GM18907 (cell line): Measurements from ENCODE around the gene TMED10.
"Not testable (repeated sequence)": the region's sequence is repeated elsewhere in the genome, so short reads cannot be mapped to it uniquely, and the experiment has no call there.

Source experiments
- ATAC-seq: cut with Tn5 transposase; IDR thresholded peaks from one replicate; pipeline ENCODE4 v1.9.1; 2021; ENCODE audit warnings: mild to moderate bottlenecking, moderate library complexity; ENCODE audit not compliant: unreplicated experiment

Gene TMED10

GRCh38 chr14:75163677-75164076 is 12.7 kb downstream of the TMED10 start:
- ATAC-seq = no peak

DNA sequence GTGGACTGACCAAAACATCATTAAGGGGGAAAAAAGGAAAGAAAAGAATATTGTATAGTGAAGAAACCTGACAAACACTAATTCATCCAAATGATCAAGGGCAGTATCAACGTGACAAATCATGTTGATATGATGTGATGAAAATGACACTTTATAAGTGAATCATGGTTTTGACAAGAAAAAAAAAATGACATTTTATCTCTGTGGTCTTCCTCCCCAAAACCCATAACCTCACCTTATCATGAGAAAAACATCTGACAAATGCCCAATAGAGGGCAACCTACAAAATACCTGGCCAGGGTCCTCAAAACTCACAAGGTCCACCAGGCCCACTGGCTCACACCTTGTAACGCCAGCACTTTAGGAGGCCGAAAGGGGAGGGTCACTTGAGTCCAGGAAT is 13.8 kb downstream of the TMED10 start:
- no peak for ATAC-seq

GRCh38 chr14:75158843-75159614 is 17.4 kb downstream of the TMED10 start:
- ATAC-seq = no peak

DNA sequence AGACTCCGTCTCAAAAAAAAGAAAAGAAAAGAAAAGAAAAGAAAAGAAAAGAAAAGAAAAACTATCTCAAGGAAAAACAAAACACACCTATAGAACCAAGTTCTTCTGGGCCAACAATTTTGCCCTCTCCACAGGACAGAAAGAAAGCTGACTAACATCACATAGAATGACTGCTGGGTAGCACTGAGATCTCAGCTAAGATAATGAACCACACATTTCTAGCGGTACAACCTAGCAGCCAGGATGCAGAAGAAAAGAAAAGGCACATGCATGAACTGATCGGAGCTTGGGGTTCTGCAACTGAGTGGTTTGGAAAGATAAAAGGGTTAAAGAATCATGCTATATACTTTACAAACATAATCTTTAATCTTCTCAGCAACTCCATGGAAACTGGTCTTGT is 19.5 kb downstream of the TMED10 start:
- ATAC-seq = no peak

- no peak for ATAC-seq
Observed at GRCh38 chr14:75156111-75156510, 20.3 kb downstream of the TMED10 start.

GRCh38 chr14:75155169-75155568 is 21.2 kb downstream of the TMED10 start:
- ATAC-seq = no peak

DNA sequence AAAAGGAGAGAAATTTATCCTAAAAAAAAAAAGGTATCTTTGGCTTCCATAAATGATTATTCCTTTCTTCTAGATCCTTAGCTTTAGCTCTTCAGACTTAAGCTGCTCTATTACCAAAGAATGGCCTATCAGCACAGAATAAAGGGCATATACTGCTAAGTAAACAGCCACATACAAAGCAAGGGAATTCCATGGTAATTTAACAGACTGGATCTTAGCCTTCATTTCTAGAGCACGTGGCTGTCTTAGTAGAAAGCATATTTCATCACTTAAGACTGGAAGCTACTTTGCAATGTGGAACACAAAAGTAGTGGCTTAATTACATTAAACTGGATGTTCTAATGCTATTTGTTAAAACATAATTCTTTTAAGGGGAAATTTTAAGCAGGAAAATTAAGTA is 23.1 kb downstream of the TMED10 start:
- no peak for ATAC-seq

GRCh38 chr14:75151851-75152250 is 24.6 kb downstream of the TMED10 start:
- ATAC-seq = no peak

- ATAC-seq = not testable (repeated sequence)
Observed at GRCh38 chr14:75150637-75151036, 25.8 kb downstream of the TMED10 start.

DNA sequence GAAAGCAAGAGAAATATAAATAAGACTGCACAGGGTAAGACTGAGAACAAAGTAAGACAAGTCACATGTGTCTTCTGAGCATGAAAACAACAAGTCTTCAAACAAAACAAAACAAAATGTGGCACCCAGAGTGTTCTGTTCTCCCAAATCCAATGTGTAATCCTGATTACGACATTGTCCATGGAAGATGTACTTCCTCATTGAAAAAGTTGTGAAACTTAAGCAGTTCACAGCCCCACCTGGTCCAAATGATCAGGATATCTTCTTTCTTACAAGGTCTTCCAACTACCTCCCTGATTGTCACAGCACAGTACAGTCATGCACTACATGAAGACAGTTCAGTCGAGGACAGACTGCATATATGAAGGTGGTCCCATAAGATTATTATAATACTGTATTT is 26.3 kb downstream of the TMED10 start:
- no peak for ATAC-seq

DNA sequence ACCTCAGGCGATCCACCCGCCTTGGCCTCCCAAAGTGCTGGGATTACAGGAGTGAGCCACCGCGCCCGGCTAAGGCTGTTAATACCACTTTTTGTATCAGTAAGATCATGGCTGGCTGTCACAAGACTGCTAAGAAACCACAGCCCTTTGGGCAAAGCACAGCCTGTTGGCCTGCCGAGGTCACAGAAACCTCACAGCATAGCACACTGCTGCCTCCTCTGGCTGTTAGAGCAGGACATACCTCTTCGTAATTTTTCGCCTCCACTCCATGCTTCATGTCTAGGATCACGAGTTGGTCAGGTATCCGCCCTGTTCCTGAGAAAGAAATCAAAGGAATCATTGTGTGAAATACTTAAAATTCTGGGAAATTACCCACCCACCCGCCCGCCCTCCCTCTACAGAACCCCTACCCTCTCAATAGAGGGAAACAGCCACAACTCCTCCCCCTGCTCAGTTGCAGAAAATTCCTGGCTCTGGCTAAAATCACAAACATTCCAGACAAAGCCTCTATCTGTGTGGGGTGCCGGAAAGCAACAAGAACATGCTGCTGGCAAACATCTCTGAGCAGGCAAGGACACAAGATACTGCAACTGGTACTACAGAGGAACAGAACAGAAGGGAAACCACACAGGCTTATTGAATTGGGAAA is 28.9 kb downstream of the TMED10 start:
- ATAC-seq = no peak

DNA sequence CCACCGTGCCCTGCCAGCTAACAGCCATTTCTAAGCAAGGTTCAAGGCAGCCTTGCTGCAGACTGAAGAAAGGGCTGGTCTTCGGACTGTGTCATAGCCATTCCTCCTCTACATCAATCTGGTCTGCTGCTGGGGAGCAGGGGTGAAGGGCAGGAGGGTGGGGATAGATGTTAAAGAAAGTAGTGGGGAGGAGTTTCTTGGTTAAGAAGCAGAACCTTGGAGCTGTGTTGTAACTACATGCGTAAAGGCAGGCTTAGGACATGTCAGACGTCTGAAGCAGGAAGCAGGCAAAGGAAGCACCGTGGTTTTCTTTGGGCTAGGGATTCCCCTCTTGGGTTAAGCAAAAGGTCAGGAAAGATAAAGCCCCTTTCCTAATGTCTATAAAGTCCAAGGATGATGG is 31.5 kb downstream of the TMED10 start:
- ATAC-seq = no peak

DNA sequence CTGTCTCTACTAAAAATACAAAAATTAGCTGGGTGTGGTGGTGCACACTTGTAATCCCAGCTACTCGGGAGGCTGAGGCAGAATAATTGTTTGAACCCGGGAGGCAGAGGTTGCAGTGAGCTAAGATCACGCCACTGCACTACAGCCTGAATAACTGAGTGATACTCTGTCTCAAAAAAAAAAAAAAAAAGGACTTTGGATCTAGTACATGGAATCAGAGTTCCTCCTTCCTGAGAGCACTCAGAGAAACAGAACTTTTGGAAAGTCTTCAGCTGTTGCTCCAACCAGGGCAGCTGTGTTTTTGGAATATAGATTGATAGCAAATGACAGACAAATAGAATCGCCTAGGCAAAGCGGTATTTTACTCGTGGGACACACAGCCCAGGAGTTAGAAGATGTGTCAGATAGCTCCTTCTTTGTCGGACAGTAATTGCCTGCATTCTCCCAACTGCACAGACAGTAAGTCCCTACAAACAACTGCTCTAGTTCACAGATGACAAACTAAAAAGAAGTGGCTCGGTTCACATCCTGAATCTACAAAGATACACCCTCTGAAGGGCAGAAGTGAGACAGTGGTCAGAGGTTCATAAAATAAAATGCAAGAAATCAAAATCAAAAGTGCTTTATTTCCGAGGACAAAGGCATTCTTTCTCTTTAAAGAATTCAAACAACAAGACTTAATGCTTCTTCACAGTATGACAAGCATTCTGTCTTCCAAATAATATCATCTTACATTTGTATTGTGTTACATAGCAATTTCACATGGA is 32.5 kb downstream of the TMED10 start:
- no peak for ATAC-seq

- ATAC-seq = no peak
Observed at GRCh38 chr14:75142494-75142893, 33.9 kb downstream of the TMED10 start.

- ATAC-seq = no peak
Observed at GRCh38 chr14:75141967-75142366, 34.4 kb downstream of the TMED10 start.

DNA sequence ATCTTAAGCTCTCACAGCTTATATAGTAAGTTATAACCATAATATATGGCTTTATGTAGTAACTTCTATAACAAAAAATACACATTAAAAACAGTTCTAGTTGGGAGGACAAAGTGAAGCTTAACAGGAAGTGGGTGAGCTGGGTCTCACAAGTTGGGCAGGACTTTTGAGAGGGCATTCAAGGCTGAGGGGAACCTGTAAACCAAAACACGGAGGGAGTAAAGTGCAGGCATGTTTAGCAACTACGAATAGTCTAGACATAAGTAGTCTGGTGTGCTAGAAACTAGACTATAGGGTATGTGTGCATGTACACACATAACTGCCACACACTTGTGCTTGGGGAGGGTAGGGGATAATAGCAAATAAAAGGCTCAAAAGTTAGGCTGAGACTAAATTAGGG is 35.4 kb downstream of the TMED10 start:
- no peak for ATAC-seq

DNA sequence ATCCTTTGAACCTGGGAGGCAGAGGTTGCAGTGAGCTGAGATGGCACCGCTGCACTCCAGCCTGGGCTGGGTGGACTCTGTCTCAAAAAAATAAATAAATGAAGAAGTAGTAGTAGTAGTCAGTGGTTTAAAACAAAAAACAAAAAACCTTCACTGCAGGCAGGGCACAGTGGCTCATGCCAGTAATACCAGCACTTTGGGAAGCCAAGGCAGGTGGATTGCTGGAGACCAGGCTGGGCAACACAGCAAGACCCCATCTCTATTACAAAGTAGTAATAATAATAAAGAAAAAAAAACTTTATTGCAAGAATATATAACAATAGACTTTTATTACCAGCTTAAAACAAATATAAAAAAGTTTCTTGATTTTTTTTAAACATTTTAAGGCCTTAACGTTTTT is 35.8 kb downstream of the TMED10 start:
- ATAC-seq = no peak

DNA sequence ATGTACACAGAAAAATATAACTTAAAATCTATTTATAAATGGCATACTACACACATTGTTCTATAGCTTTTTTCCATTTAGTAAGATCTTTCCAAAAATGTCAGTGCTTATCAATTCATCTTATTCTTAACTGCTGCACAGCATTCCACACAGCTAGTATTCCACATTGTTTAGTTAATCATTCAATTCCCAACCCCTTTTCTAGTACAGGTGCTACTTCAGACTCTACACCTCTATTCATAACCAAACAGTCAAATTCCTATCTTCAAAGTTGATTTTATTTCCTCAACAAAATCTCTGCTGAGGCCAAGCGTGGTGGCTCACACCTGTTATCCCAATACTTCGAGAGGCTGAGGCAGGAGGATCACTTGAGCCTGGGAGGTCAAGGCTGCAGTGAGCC is 37.2 kb downstream of the TMED10 start:
- no peak for ATAC-seq

DNA sequence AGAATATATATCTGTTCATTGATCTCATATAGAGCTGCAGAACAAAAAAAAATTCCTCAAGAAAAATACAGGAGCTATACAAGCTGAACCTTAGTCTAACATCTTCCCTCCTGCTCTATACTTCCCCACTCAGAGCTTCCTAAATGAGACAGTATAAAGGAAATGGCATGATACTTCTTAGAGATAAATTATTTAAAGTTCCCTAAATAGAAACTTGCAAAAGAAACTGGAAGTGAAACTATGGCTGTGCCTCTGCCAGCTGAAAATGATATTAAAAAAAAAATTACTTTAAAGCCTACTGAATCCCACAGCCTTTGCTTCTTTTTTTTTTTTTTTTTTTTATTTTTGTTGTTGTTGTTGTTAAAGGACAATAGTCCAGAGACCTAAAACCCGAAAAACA is 37.9 kb downstream of the TMED10 start:
- no peak for ATAC-seq

- ATAC-seq = no peak
Observed at GRCh38 chr14:75134644-75135043, 41.8 kb downstream of the TMED10 start.

- ATAC-seq = no peak
Observed at GRCh38 chr14:75133597-75133996, 42.8 kb downstream of the TMED10 start.
